Uterus (tissue), 2 donors: ENCODE results near the gene HSPB7.

Experiments used
- POLR2A ChIP-seq, 2 donors: fragments of 450-650 bp; IDR thresholded peaks; one replicate each; pipeline ENCODE4 v1.6.1; 2016; ENCODE audit warnings: antibody characterized with exemption in 2 of 2, mild to moderate bottlenecking in 1 of 2, moderate library complexity in 1 of 2
- TF ChIP-seq, protein P1 (sequence below), 4 experiments: fragments of 200-600 bp in 2 of 4; fragments of 450-650 bp in 2 of 4; sonication (generic) in 2 of 4; IDR thresholded peaks; one replicate each; pipeline ENCODE4 v1.5.1; 2016 to 2019; ENCODE audit warnings: antibody characterized with exemption in 4 of 4, mild to moderate bottlenecking in 2 of 4, moderate library complexity in 1 of 4

GRCh38 chr1:16064536-16065268, 46.9 kb upstream of the HSPB7 start:
- TF ChIP-seq, protein P1, sequence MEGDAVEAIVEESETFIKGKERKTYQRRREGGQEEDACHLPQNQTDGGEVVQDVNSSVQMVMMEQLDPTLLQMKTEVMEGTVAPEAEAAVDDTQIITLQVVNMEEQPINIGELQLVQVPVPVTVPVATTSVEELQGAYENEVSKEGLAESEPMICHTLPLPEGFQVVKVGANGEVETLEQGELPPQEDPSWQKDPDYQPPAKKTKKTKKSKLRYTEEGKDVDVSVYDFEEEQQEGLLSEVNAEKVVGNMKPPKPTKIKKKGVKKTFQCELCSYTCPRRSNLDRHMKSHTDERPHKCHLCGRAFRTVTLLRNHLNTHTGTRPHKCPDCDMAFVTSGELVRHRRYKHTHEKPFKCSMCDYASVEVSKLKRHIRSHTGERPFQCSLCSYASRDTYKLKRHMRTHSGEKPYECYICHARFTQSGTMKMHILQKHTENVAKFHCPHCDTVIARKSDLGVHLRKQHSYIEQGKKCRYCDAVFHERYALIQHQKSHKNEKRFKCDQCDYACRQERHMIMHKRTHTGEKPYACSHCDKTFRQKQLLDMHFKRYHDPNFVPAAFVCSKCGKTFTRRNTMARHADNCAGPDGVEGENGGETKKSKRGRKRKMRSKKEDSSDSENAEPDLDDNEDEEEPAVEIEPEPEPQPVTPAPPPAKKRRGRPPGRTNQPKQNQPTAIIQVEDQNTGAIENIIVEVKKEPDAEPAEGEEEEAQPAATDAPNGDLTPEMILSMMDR (IDR thresholded peaks at IDR 0.05): no peak
- TF ChIP-seq POLR2A (IDR thresholded peaks at IDR 0.05): no peak
